DOHH2 (cell line): ENCODE measurements around the gene UBE2I.

Source experiments
- EZH2phosphoT487 ChIP-seq: fragments of 200-600 bp; sonication (generic); IDR thresholded peaks from 2 replicates; pipeline ENCODE4 v1.6.1; 2017; ENCODE audit warnings: borderline replicate concordance, mild to moderate bottlenecking, antibody characterized with exemption, low read length, moderate library complexity, mixed read lengths
- TF ChIP-seq, protein P1 (sequence below): fragments of 200-600 bp; sonication (generic); IDR thresholded peaks from one replicate; pipeline ENCODE4 v1.5.1; 2014; ENCODE audit warnings: antibody characterized with exemption, mild to moderate bottlenecking, low read depth, low read length; ENCODE audit not compliant: poor library complexity, severe bottlenecking

DNA sequence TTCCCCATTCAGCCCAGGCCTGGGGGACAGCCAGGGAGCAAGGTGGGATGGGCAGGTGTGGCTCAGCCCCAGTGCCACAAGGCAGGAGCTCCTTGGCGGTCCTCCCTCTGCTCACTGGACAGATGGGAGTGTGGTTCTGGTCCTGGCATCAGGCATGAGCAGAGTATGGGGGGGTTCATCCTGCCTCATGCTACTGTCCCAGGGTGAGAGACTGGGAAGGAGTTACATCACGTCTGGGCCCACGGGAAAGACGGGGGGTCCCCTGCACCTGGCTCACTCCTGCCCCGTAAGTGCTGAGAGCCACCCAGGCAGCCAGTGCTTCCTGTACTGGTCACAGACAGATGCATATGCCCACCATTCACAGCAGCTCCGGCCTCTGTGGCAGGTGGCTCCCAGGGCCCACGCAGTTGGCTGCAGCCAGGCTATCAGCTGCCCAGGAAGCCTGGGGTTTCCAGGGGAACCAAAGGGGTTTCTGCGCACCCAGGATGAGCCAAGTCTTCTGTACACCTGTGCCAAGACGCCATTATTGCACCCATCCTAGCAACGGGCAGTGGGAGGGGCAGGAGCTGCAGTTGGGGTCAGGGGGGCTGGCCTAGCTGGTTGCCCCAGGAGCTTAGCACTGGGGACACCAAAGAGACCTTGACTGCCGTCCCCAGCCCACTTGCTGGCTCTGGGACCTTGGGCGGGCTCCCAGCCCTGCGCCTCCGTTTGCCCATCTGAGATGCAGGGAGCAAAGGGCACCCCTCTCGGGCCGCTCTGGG, 26.0 kb downstream of the UBE2I start:
- TF ChIP-seq, protein P1, sequence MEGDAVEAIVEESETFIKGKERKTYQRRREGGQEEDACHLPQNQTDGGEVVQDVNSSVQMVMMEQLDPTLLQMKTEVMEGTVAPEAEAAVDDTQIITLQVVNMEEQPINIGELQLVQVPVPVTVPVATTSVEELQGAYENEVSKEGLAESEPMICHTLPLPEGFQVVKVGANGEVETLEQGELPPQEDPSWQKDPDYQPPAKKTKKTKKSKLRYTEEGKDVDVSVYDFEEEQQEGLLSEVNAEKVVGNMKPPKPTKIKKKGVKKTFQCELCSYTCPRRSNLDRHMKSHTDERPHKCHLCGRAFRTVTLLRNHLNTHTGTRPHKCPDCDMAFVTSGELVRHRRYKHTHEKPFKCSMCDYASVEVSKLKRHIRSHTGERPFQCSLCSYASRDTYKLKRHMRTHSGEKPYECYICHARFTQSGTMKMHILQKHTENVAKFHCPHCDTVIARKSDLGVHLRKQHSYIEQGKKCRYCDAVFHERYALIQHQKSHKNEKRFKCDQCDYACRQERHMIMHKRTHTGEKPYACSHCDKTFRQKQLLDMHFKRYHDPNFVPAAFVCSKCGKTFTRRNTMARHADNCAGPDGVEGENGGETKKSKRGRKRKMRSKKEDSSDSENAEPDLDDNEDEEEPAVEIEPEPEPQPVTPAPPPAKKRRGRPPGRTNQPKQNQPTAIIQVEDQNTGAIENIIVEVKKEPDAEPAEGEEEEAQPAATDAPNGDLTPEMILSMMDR, result no peak
- no peak for TF ChIP-seq EZH2phosphoT487
